ENCODE results near the gene DAPK1.

Gene DAPK1

GRCh38 chr9:87647114-87647513 is 149.4 kb downstream of the DAPK1 start:
- Mint-ChIP-seq H3K36me3 (ENCODE audit: low read depth) (peaks cover 48% of the 10 kb centered on the region), H3K4me3 (no peak overlapping the region), H3K27ac (peak overlapping the region in 2 of 3 experiments; percentile 12 to 50), H3K27me3 (ENCODE audit: low read depth) (no peaks in the 10 kb centered on the region), H3K9me3 (no peaks in the 10 kb centered on the region), H3K4me1 (peaks cover 25% of the 10 kb centered on the region)
- no peak for TF ChIP-seq CTCF (IDR thresholded peaks at IDR 0.05; ENCODE audit: unreplicated experiment in 3 of 3)

- Mint-ChIP-seq H3K4me1 (peaks cover 15% of the 10 kb centered on the region), H3K27ac (no peak overlapping the region), H3K27me3 (ENCODE audit: low read depth) (no peaks in the 10 kb centered on the region), H3K4me3 (no peak overlapping the region), H3K9me3 (no peaks in the 10 kb centered on the region), H3K36me3 (ENCODE audit: low read depth) (peaks cover 50% of the 10 kb centered on the region)
- TF ChIP-seq CTCF (IDR thresholded peaks at IDR 0.05; ENCODE audit: unreplicated experiment in 3 of 3) = no peak
Measured at GRCh38 chr9:87648606-87649005, 150.9 kb downstream of the DAPK1 start.

- Mint-ChIP-seq H3K27me3 (ENCODE audit: low read depth) (no peaks in the 10 kb centered on the region), H3K4me1 (peaks cover 5% of the 10 kb centered on the region), H3K9me3 (no peaks in the 10 kb centered on the region), H3K4me3 (no peak overlapping the region), H3K36me3 (ENCODE audit: low read depth) (peaks cover 55% of the 10 kb centered on the region), H3K27ac (no peak overlapping the region)
- no peak for TF ChIP-seq CTCF (IDR thresholded peaks at IDR 0.05; ENCODE audit: unreplicated experiment in 3 of 3)
Measured at GRCh38 chr9:87650611-87651295, 153.1 kb downstream of the DAPK1 start.

GRCh38 chr9:87651431-87651830 is 153.8 kb downstream of the DAPK1 start:
- Mint-ChIP-seq H3K36me3 (ENCODE audit: low read depth) (peaks cover 52% of the 10 kb centered on the region), H3K9me3 (no peaks in the 10 kb centered on the region), H3K27me3 (ENCODE audit: low read depth) (no peaks in the 10 kb centered on the region), H3K4me3 (no peak overlapping the region), H3K4me1 (peaks cover 8% of the 10 kb centered on the region), H3K27ac (no peak overlapping the region)
- TF ChIP-seq CTCF (IDR thresholded peaks at IDR 0.05; ENCODE audit: unreplicated experiment in 3 of 3) = no peak

GRCh38 chr9:87653941-87654340 is 156.3 kb downstream of the DAPK1 start:
- no peak for TF ChIP-seq CTCF (IDR thresholded peaks at IDR 0.05; ENCODE audit: unreplicated experiment in 3 of 3)

GRCh38 chr9:87655731-87656130 is 158.1 kb downstream of the DAPK1 start:
- Mint-ChIP-seq H3K36me3 (ENCODE audit: low read depth) (peaks cover 57% of the 10 kb centered on the region), H3K4me3 (no peak overlapping the region), H3K27ac (no peak overlapping the region), H3K4me1 (peaks cover 8% of the 10 kb centered on the region), H3K9me3 (no peaks in the 10 kb centered on the region), H3K27me3 (ENCODE audit: low read depth) (no peaks in the 10 kb centered on the region)
- TF ChIP-seq CTCF (IDR thresholded peaks at IDR 0.05; ENCODE audit: unreplicated experiment in 3 of 3) = no peak

More at GRCh38 chr9:87653941-87654340, 156.3 kb downstream of the DAPK1 start:
- Mint-ChIP-seq H3K9me3 (no peaks in the 10 kb centered on the region), H3K27me3 (ENCODE audit: low read depth) (no peaks in the 10 kb centered on the region), H3K4me1 (peaks cover 8% of the 10 kb centered on the region), H3K27ac (no peak overlapping the region), H3K4me3 (no peak overlapping the region), H3K36me3 (ENCODE audit: low read depth) (peaks cover 54% of the 10 kb centered on the region)
